ENCODE measurements around the gene OR2B3.
"Not testable (repeated sequence)": the region's sequence is repeated elsewhere in the genome, so short reads cannot be mapped to it uniquely, and the experiment has no call there.

The OR2B3 gene, protein sequence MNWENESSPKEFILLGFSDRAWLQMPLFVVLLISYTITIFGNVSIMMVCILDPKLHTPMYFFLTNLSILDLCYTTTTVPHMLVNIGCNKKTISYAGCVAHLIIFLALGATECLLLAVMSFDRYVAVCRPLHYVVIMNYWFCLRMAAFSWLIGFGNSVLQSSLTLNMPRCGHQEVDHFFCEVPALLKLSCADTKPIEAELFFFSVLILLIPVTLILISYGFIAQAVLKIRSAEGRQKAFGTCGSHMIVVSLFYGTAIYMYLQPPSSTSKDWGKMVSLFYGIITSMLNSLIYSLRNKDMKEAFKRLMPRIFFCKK

DNA sequence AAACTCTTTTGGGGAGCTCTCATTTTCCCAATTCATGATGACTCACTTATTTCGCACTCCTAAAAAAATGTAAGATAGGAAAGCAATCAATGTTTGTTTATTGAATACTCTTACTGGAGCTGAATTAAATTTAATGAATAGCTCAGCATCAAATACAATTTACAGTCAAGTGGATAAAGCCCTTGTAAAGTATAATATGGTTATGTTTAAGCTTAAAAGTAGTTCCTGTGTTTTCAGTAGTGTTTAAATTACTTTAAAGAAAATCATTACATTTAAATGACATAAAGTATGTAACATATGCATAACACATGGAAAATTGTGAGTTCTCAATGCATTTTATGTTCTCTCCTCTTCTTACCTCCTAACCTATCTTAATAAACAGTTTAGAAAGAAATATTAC, at the start of gene OR2B3:
Gene OR2B3, minus strand, starts transcription at position 101 of the 400 bp plus-strand sequence. Its CDS starts 65 bp downstream, at position 36.
- no peak for DNase-seq

DNA sequence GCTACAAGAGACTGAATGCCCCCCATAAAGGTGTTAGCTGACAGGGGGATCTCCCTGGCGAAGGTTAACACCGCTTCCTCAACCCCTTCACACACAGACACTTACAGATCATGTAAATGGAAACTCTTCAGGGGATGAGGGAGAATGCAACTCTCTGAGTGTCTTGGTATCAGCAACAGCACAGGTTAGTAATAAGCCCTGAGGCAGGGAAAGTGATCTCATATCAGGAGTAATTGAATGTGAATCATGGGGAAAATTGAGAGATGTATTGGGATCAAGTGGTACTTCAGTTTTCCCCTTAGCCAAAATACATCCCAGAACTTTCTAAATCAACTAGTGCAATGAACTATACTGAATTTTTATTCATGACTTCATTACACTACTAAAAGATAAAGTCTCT, 44.6 kb upstream of the OR2B3 start:
- DNase-seq, result no peak

DNA sequence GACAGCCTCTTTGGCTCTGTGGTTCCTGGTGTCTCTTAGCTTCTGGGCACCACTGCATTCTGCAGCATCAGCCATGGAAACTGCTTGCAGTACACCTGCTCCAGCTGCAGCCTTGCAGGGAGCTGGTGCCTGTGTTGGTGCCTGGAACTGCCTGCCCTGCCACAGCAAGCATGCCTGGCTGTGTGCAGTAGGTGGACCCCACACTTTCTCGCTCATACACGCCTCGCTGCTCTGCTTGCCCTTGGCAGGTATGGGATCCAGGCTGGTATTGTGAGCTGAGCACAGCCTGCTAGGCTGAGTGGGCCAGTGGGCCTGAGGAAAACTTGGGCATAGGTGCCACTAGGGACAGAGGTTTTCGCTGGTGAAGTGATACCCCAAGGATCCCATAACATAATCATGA, 43.5 kb upstream of the OR2B3 start:
- no peak for DNase-seq

DNA sequence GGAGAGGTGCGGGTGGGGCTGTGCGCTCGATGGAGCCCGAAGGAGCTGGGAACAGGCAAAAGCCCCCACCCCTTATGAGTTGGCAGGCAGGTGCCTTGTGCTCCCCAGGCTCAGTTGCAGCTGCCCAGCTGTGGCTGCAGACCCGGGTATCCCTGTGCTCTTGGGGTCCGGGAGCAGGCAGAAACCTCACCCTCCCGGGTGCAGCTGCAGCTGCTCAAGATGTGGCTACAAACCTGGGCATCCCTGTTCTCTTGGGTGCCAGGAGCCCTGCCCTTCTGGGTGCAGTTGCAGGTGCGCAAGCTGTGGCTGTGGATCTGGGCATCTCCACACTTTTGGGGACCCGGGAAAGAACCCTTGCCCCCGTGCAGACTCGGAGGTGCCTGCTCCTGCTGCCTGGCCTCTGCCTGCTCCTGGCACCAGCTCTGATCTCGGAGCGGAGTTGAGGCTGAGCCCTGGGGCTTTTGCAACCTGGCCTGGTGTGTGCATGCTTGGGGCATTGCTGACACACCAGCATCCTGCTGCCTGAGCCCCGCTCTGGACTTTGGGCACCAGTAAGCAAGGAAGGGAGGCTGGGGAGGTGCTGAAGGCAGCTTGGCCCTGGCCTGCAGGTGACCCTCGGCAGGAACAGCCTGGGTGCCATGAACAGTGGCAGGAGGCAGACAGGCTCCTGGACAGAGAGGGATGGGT, 42.4 kb upstream of the OR2B3 start:
- DNase-seq, result no peak

DNA sequence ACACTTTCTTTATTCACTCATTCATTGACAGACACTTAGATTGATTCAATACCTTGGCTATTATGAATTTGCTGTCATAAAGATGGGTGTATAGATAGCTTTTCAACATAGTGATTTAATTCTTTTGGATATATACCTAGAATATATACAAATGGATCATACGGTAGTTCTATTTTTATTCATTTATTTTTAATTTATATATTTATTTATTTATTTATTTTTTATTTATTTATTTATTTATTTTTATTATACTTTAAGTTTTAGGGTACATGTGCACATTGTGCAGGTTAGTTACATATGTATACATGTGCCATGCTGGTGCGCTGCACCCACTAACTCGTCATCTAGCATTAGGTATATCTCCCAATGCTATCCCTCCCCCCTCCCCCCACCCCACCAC, 27.9 kb upstream of the OR2B3 start:
- DNase-seq, result not testable (repeated sequence)

DNA sequence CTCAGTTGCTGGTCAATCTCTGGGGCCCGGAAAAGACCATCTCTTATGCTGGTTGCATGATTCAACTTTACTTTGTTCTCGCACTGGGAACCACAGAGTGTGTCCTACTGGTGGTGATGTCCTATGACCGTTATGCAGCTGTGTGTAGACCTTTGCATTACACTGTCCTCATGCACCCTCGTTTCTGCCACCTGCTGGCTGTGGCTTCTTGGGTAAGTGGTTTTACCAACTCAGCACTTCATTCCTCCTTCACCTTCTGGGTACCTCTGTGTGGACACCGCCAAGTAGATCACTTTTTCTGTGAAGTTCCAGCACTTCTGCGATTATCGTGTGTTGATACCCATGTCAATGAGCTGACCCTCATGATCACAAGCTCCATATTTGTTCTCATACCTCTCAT, 25.0 kb upstream of the OR2B3 start:
- no peak for DNase-seq

DNA sequence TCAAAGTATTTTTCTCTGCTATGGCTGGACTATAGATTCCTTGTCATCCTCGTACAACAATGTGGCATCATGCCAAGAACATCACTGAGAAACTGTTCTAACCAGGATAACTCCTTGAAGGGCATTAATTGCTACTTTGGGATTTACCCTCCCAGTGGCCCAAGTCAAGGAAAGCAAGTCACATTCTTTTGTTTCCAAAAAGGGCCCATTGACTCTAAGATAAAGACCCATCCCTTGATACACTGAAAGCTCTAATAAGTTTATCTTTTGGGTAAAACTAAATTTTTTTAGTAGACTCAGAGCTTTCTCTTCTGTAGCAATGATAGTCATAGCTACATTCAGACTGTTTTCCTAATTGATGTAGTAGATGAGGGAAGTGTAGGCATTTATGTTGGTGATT, 20.6 kb upstream of the OR2B3 start, which contains the start of gene OR2J3:
Gene OR2J3, plus strand, starts transcription at position 301 of the 400 bp plus-strand sequence. CDS start 3,833 bp downstream, outside the sequence.
- no peak for DNase-seq

DNA sequence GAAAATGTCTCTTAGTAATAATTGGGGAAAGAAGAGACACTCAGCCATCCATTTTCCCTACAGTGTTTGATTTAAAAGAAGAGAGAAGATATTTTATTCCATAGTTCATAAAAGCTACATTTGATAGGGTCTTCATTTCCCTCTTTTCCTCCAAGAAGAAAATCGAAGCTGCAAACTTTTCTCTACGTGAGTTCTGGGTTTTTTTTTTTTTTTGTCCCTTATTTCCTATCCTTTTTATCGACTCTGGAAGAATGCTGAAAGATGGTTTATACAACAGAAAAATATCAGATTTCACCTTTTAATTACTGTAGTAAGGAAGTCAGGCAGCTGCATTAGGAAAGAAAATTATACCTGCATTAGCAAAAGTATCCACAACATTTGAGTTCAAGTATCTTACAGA, 12.1 kb upstream of the OR2B3 start, which contains the start of gene OR2J1:
Gene OR2J1, plus strand, starts transcription at position 301 of the 400 bp plus-strand sequence. CDS start 1,453 bp downstream, outside the sequence.
- no peak for DNase-seq

DNA sequence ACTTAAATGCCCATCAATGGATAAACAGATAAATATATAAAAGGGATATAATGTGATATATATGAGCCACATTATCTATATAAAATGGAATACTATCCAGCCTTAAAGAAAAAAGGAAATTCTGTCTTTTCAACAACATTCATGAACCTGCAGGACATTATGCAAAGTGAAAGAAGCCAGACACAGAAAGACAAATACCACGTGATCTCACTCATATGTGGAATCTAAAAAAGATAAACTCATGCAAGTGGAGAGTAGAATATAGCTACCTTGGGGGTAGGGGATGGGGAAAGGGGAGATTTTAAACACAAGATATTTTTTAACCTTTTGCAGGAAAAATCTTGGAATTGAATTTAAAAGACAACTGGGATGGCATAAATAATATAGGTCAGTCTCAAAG, 10.7 kb upstream of the OR2B3 start:
- no peak for DNase-seq

DNA sequence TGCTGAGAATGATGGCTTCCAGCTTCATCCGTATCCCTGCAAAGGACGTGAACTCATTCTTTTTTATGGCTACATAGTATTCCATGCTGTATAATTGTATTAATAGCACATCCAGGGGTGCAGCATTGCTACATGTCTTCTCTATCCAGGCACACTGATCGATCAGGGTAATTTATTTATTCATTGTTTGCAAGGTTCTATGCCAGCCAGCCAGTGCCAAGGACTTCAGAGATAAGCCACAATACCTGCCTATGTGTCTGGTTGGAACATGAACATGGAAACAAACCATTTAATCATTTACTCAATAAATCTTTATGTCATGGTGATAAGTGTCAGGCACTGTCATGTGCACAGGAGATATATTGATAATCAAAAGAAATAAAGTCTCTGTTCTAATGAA, 5.8 kb upstream of the OR2B3 start:
- DNase-seq, result no peak

DNA sequence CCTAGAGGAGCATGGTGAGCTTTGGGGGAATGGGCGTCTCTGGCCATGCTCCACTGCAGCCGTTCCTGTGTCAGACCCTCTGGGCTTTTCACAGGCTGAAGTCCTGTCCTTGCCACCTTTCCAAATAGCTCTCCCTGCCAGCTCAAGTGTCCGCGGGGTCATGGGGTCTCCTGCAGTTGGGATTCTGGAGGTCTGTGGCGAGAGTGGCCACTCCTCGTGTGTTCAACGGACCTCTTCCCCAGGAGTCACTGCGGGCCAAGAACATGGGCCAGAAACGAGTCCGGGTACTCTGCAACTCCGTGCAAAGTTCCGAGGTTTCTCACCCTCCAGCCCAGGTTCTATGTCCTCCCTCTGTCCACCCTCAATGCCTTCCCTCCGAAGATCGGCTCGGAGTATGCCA, 4.7 kb downstream of the OR2B3 start:
- DNase-seq, result no peak

DNA sequence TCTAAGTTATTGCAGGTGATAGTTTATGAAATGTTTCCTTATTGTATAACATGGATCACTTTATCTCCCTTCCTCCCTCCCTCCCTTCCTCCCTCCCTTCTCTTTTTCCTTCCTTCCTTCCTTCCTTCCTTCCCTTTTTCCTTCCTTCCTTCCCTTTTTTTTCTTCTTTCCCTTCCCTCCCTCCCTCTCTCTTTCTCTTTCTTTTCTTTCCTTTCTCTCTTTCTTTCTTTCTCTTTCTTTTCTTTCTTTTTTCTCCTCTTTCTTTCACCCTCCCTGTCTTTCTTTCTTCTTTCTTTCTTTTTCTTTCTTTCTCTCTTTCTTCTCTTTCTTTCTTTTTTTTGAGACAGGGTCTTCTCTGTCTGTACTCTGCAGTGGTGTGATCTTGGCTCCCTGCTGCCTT, 5.8 kb downstream of the OR2B3 start:
- no peak for DNase-seq

DNA sequence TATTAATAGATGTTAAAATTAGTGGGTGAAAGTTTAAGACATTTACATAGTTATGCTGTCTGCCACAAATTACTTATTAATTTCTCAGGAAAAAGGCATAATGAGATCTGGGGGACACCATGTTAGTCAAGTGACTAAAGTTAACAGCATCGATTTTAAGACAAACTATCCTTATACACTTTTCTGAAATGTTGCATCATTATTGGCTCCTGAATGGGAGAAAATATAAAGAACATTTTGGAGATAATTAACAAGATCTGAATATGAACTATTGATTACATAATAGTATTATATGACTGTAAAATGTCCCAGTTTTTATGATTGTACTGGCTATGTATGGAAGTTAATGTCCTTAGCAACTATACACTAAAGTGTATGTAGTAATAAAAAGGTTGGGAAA, 7.9 kb downstream of the OR2B3 start:
- no peak for DNase-seq

DNA sequence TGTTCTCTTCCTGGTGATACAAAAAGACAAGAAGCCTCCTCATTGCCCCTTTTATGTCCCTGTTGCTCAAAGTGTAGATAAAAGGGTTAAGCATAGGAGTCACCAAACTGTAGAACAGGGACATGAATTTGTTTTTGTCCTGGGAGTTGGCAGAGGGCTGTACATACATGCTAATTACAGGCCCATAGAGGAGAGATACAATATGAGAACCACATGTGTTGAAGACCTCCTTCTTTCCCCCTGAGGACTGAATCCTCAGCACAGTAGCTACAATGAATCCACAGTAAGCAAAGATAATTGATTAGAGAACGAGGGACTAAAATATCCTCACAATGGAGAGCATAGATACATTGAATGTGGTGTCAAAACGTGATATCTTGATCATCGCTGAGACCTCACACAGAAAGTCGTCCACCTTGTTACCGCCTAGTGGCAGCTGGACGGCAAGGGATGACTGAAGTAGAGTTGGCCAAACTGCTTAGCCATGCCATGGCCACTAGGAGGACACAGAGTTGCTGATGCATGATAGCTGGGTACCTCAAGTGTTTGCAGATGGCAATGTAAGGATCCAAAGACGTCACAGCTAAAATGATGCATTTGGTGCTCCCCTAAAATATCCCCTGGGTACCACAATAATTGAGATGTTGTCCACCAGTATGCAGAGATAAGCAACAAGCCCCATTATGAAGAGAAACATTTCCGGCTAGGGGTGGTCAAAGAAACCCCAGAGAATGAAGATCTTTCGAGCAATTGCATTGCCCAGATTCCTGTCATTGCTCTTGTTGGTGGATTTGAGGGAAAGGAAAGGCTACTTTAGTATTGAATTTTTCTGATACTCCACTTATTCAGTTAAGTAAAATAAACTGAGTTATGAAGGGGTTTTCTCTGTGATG, 15.0 kb downstream of the OR2B3 start:
- DNase-seq, result no peak

DNA sequence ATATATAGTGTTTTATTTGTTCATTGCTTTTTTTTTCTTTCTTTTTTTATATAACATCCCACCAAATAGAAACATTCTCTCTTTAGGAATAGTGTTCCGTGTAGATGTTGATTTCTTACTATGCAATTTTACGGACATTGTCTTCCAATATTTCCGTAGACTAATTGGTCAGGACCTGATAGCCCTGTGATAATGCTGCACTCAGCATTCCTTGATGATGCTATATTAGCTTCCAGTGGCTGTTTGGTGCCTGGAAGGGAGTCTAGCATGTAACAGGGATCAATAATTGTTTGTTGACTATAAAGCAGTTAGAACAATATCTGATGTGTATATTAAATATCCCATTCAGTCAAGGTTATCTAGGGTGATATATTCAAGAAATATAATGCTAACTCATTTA, 35.4 kb downstream of the OR2B3 start:
- DNase-seq, result no peak

DNA sequence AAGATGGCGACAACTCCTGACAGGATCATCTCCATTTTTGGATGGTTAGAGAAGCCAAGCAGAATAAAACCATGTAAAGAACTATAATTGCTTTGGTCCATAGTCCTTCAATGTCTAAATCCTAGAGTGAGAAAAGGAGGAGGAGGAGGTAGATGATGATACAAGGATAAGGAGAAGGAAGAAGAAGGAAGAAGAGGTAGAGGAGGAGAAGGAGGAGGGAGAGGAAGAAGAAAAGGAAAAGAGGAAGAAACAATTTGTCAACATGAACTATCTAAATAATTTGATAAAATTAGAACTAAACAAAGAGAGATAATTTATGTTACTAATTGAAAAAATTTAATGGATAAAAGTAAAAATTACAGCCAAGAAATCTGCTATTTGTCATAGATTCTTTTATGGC, 42.0 kb downstream of the OR2B3 start, which contains the start of gene OR2W1:
Gene OR2W1, minus strand, starts transcription at position 101 of the 400 bp plus-strand sequence. Its CDS starts 0 bp downstream, at position 101.
- no peak for DNase-seq
